HEK293 (cell line): ENCODE results near the gene TNFAIP1.

Source experiments
- CTCF ChIA-PET: fragments of 350-600 bp; formaldehyde crosslinking; extraction: SDS; loops from one replicate; lab custom pipeline; 2021; ENCODE audit warnings: antibody characterized with exemption; lab: Yijun Ruan, JAX
- POLR2A ChIA-PET: fragments of 300-600 bp; formaldehyde crosslinking; extraction: SDS; loops from one replicate; lab custom pipeline; 2020; ENCODE audit warnings: antibody characterized with exemption, inconsistent platforms; lab: Yijun Ruan, JAX
- H3K27ac ChIP-seq: fragments of 200-500 bp; sonication (Bioruptor generic); 2 replicates; pipeline ENCODE4 v1.5.1; 2014; ENCODE audit warnings: low read depth, low read length, control low read depth, inconsistent platforms; ENCODE audit errors: extremely low read depth
- H3K36me3 ChIP-seq, 2 experiments: fragments of 200-500 bp in 1 of 2; sonication (Bioruptor generic) in 1 of 2; 1 replicate in 1 of 2; 2 replicates in 1 of 2; pipeline ENCODE4 v1.5.1; 2014 to 2017; ENCODE audit warnings: inconsistent platforms in 2 of 2, low read length in 2 of 2; ENCODE audit not compliant: control insufficient read depth in 2 of 2, insufficient read depth in 1 of 2
- H3K4me1 ChIP-seq: fragments of 200-500 bp; sonication (Bioruptor generic); 2 replicates; pipeline ENCODE4 v1.5.1; 2014; ENCODE audit warnings: mild to moderate bottlenecking, low read length, inconsistent platforms; ENCODE audit not compliant: control insufficient read depth, insufficient read depth
- H3K4me3 ChIP-seq: 2 replicates; pipeline ENCODE4 v1.5.1; 2011; ENCODE audit warnings: low read depth, mild to moderate bottlenecking, control low read depth, low read length, moderate library complexity
- H3K9me3 ChIP-seq: fragments of 200-500 bp; sonication (Bioruptor generic); 2 replicates; pipeline ENCODE4 v1.5.1; 2014; ENCODE audit warnings: low read depth, low read length, inconsistent platforms; ENCODE audit not compliant: control insufficient read depth, insufficient read depth
- GLI4 ChIP-seq: fragments of 450-650 bp; formaldehyde crosslinking; IDR thresholded peaks from 2 replicates; pipeline ENCODE4 v1.5.1; 2016; ENCODE audit warnings: missing biosample characterization, missing genetic modification characterization
- KLF10 ChIP-seq: fragments of 450-650 bp; IDR thresholded peaks from 2 replicates; pipeline ENCODE4 v1.5.1; 2018; ENCODE audit warnings: missing biosample characterization, mild to moderate bottlenecking, missing genetic modification characterization
- RBAK ChIP-seq: fragments of 450-650 bp; formaldehyde crosslinking; IDR thresholded peaks from 2 replicates; pipeline ENCODE4 v1.5.1; 2016; ENCODE audit warnings: missing biosample characterization, missing genetic modification characterization
- ZBTB26 ChIP-seq: fragments of 450-650 bp; formaldehyde crosslinking; optimal IDR thresholded peaks from 2 replicates; pipeline ENCODE3; 2016; ENCODE audit warnings: missing biosample characterization, mild to moderate bottlenecking, missing genetic modification characterization
- ZBTB49 ChIP-seq: fragments of 450-650 bp; formaldehyde crosslinking; IDR thresholded peaks from 2 replicates; pipeline ENCODE4 v1.5.1; 2016; ENCODE audit warnings: missing biosample characterization, missing genetic modification characterization, low read depth
- ZIC2 ChIP-seq: fragments of 450-650 bp; formaldehyde crosslinking; IDR thresholded peaks from 2 replicates; pipeline ENCODE4 v1.5.1; 2016; ENCODE audit warnings: missing biosample characterization, missing genetic modification characterization
- ZNF2 ChIP-seq: fragments of 450-650 bp; formaldehyde crosslinking; IDR thresholded peaks from 2 replicates; pipeline ENCODE4 v1.5.1; 2016; ENCODE audit warnings: missing biosample characterization, missing genetic modification characterization
- ZNF394 ChIP-seq: fragments of 450-650 bp; formaldehyde crosslinking; IDR thresholded peaks from 2 replicates; pipeline ENCODE4 v1.5.1; 2016; ENCODE audit warnings: missing biosample characterization, missing genetic modification characterization, mild to moderate bottlenecking, moderate library complexity, borderline replicate concordance
- ZNF449 ChIP-seq: fragments of 450-650 bp; formaldehyde crosslinking; IDR thresholded peaks from 2 replicates; pipeline ENCODE4 v1.5.1; 2017; ENCODE audit warnings: missing biosample characterization, mild to moderate bottlenecking, missing genetic modification characterization, moderate library complexity
- ZNF580 ChIP-seq: fragments of 450-650 bp; formaldehyde crosslinking; IDR thresholded peaks from 2 replicates; pipeline ENCODE4 v1.5.1; 2016; ENCODE audit warnings: missing biosample characterization, missing genetic modification characterization
- ZNF626 ChIP-seq: fragments of 450-650 bp; sonication (Bioruptor Pico); formaldehyde crosslinking; IDR thresholded peaks from 2 replicates; pipeline ENCODE4 v1.5.1; 2018; ENCODE audit warnings: missing biosample characterization, missing genetic modification characterization, inconsistent platforms
- ZNF664 ChIP-seq: fragments of 450-650 bp; formaldehyde crosslinking; IDR thresholded peaks from 2 replicates; pipeline ENCODE4 v1.5.1; 2016; ENCODE audit warnings: missing biosample characterization, missing genetic modification characterization
- ZNF76 ChIP-seq: fragments of 450-650 bp; formaldehyde crosslinking; IDR thresholded peaks from 2 replicates; pipeline ENCODE4; 2016; ENCODE audit warnings: low read depth, missing biosample characterization, missing genetic modification characterization, borderline replicate concordance

The TNFAIP1 gene

GRCh38 chr17:28346746-28347246 lies 11.2 kb downstream of the TNFAIP1 start:
- 0 out of 2 replicates have a peak overlapping the region, but pooled peaks have one; percentile 22 for H3K27ac ChIP-seq
- no peaks in the 10 kb centered on the region for H3K9me3 ChIP-seq
- H3K4me1 ChIP-seq: no peaks in the 10 kb centered on the region
- H3K36me3 ChIP-seq: peaks cover 47 to 100% of the 10 kb centered on the region in 2 experiments
- no peak overlapping the region for H3K4me3 ChIP-seq
- TF ChIP-seq ZBTB49 (no peak), ZNF664 (tag by site-specific recombination) (no peak), ZNF449 (no peak), GLI4 (tag by site-specific recombination) (no peak), ZNF2 (tag by site-specific recombination) (peak; percentile 87), ZNF76 (tag by site-specific recombination) (no peak), KLF10 (tag by site-specific recombination) (no peak), RBAK (no peak)
- ChIA-PET POLR2A (interaction anchor here (0.6 to 5.9 kb wide), 4 partner anchors 9 to 14 kb away, joined by 3 to 53 read pairs (median 17); partner anchors contain the start of genes IFT20, POLDIP2 and TNFAIP1), CTCF (interaction anchor here (1.0 to 1.8 kb wide), 3 partner anchors 10 to 116 kb away, joined by 5 to 7 read pairs (median 5); partner anchors contain the start of genes IFT20, POLDIP2 and TNFAIP1)

- CTCF ChIA-PET: interaction anchor here (1.6 to 1.8 kb wide), 2 partner anchors 10 to 12 kb away, joined by 5 to 7 read pairs; partner anchors contain the start of genes IFT20, POLDIP2 and TNFAIP1
Measured at GRCh38 chr17:28347261-28347891, 11.8 kb downstream of the TNFAIP1 start.

GRCh38 chr17:28348979-28349378 lies 13.4 kb downstream of the TNFAIP1 start:
- ChIA-PET POLR2A (interaction anchor here (1.3 to 5.9 kb wide), 3 partner anchors 8 to 13 kb away, joined by 3 to 53 read pairs (median 11); partner anchors contain the start of genes IFT20, POLDIP2 and TNFAIP1), CTCF (interaction anchor here (0.6 to 0.7 kb wide), 3 partner anchors 38 to 789 kb away, joined by 3 to 4 read pairs (median 3); no protein-coding TSS in a partner anchor)
- Histone ChIP-seq H3K4me3 (no peak overlapping the region), H3K36me3 (peaks cover 67 to 98% of the 10 kb centered on the region in 2 experiments), H3K27ac (no peak overlapping the region), H3K9me3 (no peaks in the 10 kb centered on the region), H3K4me1 (no peaks in the 10 kb centered on the region)
- TF ChIP-seq ZIC2 (tag by site-specific recombination): peak; percentile 33; the same call in 1 of the 2 replicates
- TF ChIP-seq ZNF580 (tag by site-specific recombination): no peak
- TF ChIP-seq ZBTB26: no peak

More at GRCh38 chr17:28347261-28347891, 11.8 kb downstream of the TNFAIP1 start:
- no peak overlapping the region for H3K27ac ChIP-seq
- POLR2A ChIA-PET: interaction anchor here (2.4 to 5.9 kb wide), 3 partner anchors 9 to 12 kb away, joined by 8 to 53 read pairs (median 26); partner anchors contain the start of genes IFT20, POLDIP2 and TNFAIP1
- H3K36me3 ChIP-seq: peaks cover 52 to 99% of the 10 kb centered on the region in 2 experiments
- no peak for TF ChIP-seq ZNF626
- peak; percentile 54; the same call in 1 of the 2 replicates for TF ChIP-seq ZNF394 (tag by site-specific recombination)
- no peaks in the 10 kb centered on the region for H3K9me3 ChIP-seq
- H3K4me1 ChIP-seq: no peaks in the 10 kb centered on the region
- H3K4me3 ChIP-seq: no peak overlapping the region
